GM19452 (cell line): ENCODE results near the gene HTR1D.
"Not testable (repeated sequence)": the region's sequence is repeated elsewhere in the genome, so short reads cannot be mapped to it uniquely, and the experiment has no call there.

Experiments used
- ATAC-seq: cut with Tn5 transposase; IDR thresholded peaks from one replicate; pipeline ENCODE4 v1.9.1; 2021; ENCODE audit not compliant: unreplicated experiment

The HTR1D gene, protein sequence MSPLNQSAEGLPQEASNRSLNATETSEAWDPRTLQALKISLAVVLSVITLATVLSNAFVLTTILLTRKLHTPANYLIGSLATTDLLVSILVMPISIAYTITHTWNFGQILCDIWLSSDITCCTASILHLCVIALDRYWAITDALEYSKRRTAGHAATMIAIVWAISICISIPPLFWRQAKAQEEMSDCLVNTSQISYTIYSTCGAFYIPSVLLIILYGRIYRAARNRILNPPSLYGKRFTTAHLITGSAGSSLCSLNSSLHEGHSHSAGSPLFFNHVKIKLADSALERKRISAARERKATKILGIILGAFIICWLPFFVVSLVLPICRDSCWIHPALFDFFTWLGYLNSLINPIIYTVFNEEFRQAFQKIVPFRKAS

DNA sequence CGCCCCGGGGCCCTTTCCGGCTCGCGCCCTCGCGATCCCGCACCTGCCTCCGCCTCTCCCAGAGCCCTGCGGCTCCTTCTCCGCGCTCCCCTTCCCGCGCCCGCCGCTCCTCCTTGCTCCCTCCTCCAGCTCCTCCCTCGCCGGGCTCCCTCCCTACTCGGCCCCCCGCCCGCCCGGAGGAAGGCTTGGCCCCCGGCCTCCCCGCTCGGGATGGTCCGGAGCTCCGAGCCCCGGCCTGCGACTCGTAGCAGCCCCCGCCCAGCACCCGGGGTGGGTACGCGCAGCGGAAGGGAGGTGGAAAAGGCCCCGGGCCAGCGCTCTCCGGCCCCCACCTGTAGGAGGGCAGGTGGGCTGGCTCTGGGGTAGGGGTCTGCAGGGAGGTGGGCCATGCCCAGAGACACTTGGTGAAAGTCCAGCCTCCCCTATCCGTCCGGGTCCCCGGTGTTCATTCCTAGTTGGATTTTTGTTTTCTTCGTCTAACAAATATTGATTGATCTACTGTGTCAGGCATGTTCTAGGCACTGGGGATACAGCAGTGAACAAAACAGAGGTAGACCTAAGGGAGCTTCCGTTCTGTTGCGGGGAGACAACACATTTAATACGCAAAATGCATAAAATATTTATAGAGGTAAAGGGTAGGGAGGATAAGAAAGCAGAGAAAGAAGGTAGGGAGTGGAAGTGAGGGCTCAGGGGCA is at the start of gene HTR1D:
HTR1D (minus strand) TSS at position 82 of the 695 bp plus-strand sequence. CDS start 23,283 bp downstream, outside the sequence.
- ATAC-seq, result no peak

- no peak for ATAC-seq
Observed at GRCh38 chr1:23263380-23263887, 46.1 kb upstream of the HTR1D start.

- not testable (repeated sequence) for ATAC-seq
Observed at GRCh38 chr1:23258082-23258481, 40.8 kb upstream of the HTR1D start.

- not testable (repeated sequence) for ATAC-seq
Observed at GRCh38 chr1:23257371-23257770, 40.1 kb upstream of the HTR1D start.

DNA sequence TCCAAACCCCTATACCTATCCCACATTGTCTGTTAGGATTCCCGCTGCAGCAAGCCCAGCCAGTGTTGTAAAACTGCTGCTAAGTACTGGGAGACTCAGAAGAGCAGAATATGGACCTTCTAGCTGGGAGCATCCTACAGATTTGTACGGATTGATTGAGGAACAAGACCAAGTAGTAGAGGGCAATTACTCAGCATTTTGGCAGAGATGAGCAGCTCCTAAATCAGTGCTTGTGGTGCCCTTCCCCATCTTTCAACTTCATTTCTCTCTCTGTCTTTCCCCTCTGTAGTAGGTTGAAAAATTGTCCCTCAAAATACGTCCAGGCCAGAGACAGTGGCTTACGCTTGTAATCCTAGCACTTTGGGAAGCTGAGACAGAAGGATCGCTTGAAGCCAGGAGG is 37.3 kb upstream of the HTR1D start:
- ATAC-seq, result no peak

GRCh38 chr1:23251812-23252211 is 34.5 kb upstream of the HTR1D start:
- ATAC-seq, result no peak

DNA sequence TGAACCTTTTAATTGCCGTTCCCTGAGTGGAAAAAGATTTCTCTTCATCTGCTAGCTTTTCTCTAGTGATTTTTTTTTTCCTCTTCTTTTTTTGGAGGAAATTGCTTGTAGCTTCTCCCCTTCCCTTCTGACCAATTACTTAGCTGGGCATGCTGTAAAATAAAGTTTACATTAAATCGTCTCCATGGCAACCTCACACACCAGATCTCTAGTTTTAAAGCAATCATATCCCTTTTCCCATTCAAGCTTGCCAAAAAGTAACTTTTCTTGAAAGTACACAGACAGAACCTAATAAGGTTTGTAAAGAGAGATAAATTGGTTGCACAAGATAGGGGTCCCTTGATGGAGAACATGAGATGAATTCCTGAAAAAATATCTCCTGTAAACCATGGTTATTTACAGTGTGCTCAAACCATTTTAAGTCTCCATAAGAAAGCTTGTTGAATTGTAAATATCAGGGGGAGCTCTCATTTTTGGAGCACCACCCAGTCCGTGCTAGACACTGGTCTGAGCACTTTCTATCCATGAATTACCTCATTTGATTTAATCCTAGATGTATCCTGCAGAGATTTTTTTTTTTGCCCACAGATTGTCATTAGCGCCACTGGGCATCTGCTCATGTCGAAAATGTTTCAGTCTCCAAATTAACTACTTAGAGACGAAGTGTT is 32.6 kb upstream of the HTR1D start:
- ATAC-seq, result no peak

- no peak for ATAC-seq
Observed at GRCh38 chr1:23247276-23247675, 30.0 kb upstream of the HTR1D start.

DNA sequence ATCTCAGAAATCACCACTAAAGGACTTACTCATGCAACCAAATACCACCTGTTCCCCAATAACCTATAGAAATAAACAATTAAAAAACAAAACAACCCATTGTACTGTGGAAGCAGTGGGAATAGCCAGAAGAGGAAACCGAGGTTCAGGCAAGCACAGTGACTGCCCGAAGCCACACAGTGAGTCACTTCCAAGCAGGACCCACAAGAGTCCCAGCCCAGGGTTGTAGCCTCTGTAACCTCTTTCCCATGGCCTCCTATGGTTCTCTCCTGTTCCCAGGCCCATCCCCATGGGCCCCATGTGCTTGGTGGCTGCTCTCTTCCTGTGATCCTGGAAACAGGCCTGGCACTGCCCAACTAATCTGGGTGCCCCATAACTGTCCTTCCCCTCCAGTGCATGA is 29.0 kb upstream of the HTR1D start:
- no peak for ATAC-seq

DNA sequence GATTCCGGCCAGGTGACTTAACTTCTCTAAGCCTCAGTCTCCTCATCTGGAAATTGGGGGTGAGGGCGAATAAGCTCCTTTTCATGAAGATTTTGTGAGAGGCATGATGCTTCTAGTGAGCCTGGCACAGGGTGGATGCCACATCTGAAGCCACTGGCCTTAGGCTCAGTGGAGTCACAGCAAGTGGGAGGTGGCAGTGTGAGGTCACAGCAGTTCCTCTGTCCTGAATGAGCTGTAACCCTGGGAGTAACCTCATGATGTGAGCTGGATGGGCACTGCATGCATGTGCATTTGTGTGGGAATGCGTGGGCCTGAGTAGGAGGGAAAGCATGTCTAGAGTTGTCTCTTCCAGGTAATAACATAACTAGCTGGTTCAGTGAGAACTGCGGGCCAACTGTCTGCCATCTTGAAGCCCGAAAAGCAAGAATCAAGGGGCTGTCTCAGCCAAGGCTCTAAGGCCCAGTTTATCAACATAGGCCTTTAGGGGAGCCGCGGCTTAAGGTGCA is 27.0 kb upstream of the HTR1D start:
- ATAC-seq, result no peak

DNA sequence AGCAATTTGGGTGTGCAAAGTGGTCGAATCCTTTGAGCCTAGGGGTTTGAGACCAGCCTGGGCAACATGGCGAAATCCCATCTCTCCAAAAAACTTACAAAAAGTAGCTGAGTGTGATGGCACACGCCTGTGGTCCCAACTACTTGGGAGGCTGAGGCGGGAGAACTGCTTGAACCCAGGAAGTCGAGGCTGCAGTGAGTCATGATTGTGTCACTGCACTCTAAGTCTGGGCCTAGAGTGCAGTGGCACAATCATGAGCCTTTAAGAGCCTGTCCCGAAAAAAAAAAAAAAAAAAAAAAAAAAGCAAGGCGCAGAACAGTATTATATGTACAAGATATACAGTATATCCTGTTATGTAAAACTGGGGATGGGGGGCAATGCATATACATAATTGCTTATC is 25.1 kb upstream of the HTR1D start:
- ATAC-seq, result no peak

GRCh38 chr1:23239638-23240295 is 22.5 kb upstream of the HTR1D start:
- no peak for ATAC-seq

- ATAC-seq, result no peak
Observed at GRCh38 chr1:23238565-23238964, 21.3 kb upstream of the HTR1D start.

DNA sequence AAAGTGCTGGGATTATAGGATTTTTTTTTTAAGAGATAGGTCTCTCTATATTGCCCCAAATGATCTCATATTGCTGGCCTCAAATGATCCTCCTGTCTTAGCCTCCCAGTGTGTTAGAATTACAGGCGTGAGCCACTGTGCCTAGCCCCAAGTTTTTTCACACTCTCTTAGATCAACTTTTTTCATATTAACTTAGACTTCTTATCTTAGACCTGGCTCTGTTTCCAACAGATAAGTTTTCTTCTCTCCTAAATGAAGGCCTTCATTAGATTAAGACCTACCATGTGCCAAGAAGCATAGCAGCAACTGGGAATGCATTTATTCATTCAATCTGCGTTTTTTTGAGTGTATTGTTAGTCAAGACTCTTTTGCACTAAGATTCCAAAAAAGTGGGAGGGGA is 20.2 kb upstream of the HTR1D start:
- ATAC-seq, result no peak

GRCh38 chr1:23227806-23228205 is 10.5 kb upstream of the HTR1D start:
- ATAC-seq, result no peak

DNA sequence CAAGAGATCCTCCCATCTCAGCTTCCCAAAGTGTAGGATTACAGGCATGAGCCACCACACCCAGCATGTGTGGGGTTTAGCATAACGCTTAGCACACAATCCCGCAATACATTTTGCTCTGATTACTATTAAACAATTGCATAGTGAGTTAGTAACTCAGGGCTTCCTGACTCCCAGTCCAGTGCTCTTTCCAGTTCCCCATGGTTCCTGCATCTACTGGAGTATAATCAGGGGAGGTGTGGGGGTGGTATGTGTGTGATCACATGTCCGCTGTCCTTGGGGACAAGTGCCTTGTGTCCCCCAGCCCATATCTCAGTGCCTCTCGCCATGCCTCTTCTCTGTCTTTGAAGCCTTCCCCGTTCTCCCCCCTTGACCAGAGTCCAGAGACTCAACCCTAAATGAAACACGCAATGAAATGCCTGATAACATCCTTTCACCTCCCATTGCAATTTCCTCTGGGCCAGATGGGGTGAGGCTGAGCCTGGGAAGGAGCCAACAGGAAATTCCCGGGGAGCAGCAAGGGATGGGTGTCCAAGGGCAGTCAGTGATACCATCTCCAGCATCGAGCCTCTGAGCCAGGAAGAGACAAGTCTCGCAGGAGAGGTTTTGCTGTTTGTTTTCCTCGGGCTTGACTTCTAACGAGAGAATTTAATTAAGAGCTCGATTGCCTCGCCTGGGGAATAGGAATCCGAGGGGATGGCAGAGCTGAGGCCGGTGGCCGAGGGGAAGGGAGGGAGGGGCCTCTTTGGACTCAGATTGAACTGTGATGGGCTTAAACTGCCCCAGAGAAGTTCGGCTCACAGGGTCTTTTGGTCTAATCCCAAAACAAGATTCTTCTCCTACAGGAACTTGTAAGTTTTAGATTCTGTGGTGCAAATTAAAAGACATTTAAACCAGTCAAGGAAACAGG is 7.7 kb upstream of the HTR1D start:
- no peak for ATAC-seq

- not testable (repeated sequence) for ATAC-seq
Observed at GRCh38 chr1:23223963-23224362, 6.7 kb upstream of the HTR1D start.

GRCh38 chr1:23223490-23223951 is 6.2 kb upstream of the HTR1D start:
- ATAC-seq, result not testable (repeated sequence)

- ATAC-seq, result no peak
Observed at GRCh38 chr1:23222742-23223141, 5.4 kb upstream of the HTR1D start.

DNA sequence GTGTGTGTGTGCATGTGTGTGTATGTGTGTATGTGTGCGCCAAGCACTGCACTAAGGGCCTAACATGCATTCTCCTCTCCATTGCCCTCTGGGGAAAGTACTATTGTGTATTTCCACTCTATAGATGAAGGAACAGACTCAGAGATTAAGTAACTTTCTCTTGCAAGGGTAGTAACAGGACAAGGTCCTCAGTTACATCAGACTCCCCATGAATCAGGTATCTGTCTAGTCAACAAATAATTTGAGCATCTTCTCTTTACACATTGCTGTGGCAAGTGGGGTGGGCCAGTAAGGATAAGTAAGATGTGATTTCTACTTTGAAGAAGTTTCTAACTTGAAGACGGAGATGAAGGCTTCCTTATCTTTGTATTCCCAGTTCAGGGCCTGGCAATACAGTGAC is 5.0 kb upstream of the HTR1D start:
- no peak for ATAC-seq
